HepG2 (cell line): ENCODE measurements around the gene TMEM80. TPM values are rescaled to one million over a fixed set of nuclear protein-coding genes. Genes with fewer than 3 reads are reported as not detected.

Source experiments
- CHCHD3 ChIP-seq: sonication (generic); formaldehyde crosslinking; IDR thresholded peaks from 2 replicates; pipeline ENCODE4 v1.8.0; 2022; ENCODE audit warnings: mild to moderate bottlenecking, missing genetic modification reagents, moderate library complexity
- GATAD1 ChIP-seq: IDR thresholded peaks from 2 replicates; pipeline ENCODE4 v1.6.1; 2016; ENCODE audit warnings: missing genetic modification reagents, missing compliant biosample characterization
- HOXA9 ChIP-seq: sonication (generic); formaldehyde crosslinking; IDR thresholded peaks from 2 replicates; pipeline ENCODE4 v1.8.1; 2022; ENCODE audit warnings: missing genetic modification reagents, mild to moderate bottlenecking, moderate library complexity, borderline replicate concordance
- ISL2 ChIP-seq: sonication (generic); formaldehyde crosslinking; IDR thresholded peaks from 2 replicates; pipeline ENCODE4 v1.5.0; 2020; ENCODE audit warnings: missing genetic modification reagents
- NBN ChIP-seq: fragments of 450-650 bp; conservative IDR thresholded peaks from 2 replicates; pipeline ENCODE4 v1.6.1; 2017
- NFIB ChIP-seq: sonication (generic); formaldehyde crosslinking; IDR thresholded peaks from 2 replicates; pipeline ENCODE4 v1.9.0; 2021; ENCODE audit warnings: missing genetic modification reagents, mild to moderate bottlenecking, borderline replicate concordance
- NKX3-1 ChIP-seq: sonication (generic); formaldehyde crosslinking; IDR thresholded peaks from 2 replicates; pipeline ENCODE4 v1.5.0; 2020; ENCODE audit warnings: missing genetic modification reagents
- PRPF4 ChIP-seq: fragments of 200-400 bp; formaldehyde crosslinking; IDR thresholded peaks from 2 replicates; pipeline ENCODE4 v1.6.1; 2016; ENCODE audit warnings: low read length, low read depth; ENCODE audit not compliant: poor library complexity, severe bottlenecking
- SPEN ChIP-seq: sonication (generic); formaldehyde crosslinking; IDR thresholded peaks from 2 replicates; pipeline ENCODE4 v1.5.1; 2020; ENCODE audit warnings: low read depth, mild to moderate bottlenecking, missing genetic modification reagents
- ZBTB38 ChIP-seq: sonication (generic); formaldehyde crosslinking; IDR thresholded peaks from 2 replicates; pipeline ENCODE4 v1.5.1; 2020; ENCODE audit warnings: mild to moderate bottlenecking, missing genetic modification reagents
- ZFP41 ChIP-seq: sonication (generic); formaldehyde crosslinking; IDR thresholded peaks from 2 replicates; pipeline ENCODE4 v1.4.0; 2020; ENCODE audit warnings: mild to moderate bottlenecking, missing genetic modification reagents, borderline replicate concordance
- ZFYVE20 ChIP-seq: sonication (generic); formaldehyde crosslinking; IDR thresholded peaks from 2 replicates; pipeline ENCODE4 v1.8.0; 2023; ENCODE audit warnings: low read depth, mild to moderate bottlenecking, moderate library complexity, missing genetic modification reagents, borderline replicate concordance
- ZNF33A ChIP-seq: sonication (generic); formaldehyde crosslinking; IDR thresholded peaks from 2 replicates; pipeline ENCODE4 v1.5.1; 2020; ENCODE audit warnings: missing genetic modification reagents, mild to moderate bottlenecking, moderate library complexity, borderline replicate concordance
- ZNF660 ChIP-seq: sonication (generic); formaldehyde crosslinking; IDR thresholded peaks from 2 replicates; pipeline ENCODE4 v1.5.1; 2020; ENCODE audit warnings: mild to moderate bottlenecking, low read depth, missing genetic modification reagents, borderline replicate concordance
- ZNF777 ChIP-seq: sonication (generic); formaldehyde crosslinking; IDR thresholded peaks from 2 replicates; pipeline ENCODE4 v1.4.0; 2020; ENCODE audit warnings: missing genetic modification reagents
- ZNF788 ChIP-seq: sonication (generic); formaldehyde crosslinking; IDR thresholded peaks from 2 replicates; pipeline ENCODE4 v1.5.0; 2020; ENCODE audit warnings: mild to moderate bottlenecking, missing genetic modification reagents, borderline replicate concordance
- ZSCAN20 ChIP-seq: sonication (generic); formaldehyde crosslinking; IDR thresholded peaks from 2 replicates; pipeline ENCODE4 v1.4.0; 2020; ENCODE audit warnings: missing genetic modification reagents, mild to moderate bottlenecking, borderline replicate concordance
- polyA plus RNA-seq, 8 experiments: library from polyadenylated mRNA; depleted of rRNA in 3 of 8; stranded (reverse) in 7 of 8; unstranded in 1 of 8; fragments of >200 nt; fragmentation: Illumina TruSeq in 4 of 8; extraction: Trizol in 4 of 8; gene quantifications; 2 replicates each; pipeline versions ENCODE4 v1.2.1 to v1.2.3, GENCODE V29; 2011 to 2016; ENCODE audit warnings: low read depth in 4 of 8, missing spikeins in 1 of 8, mixed read lengths in 1 of 8; ENCODE audit not compliant: insufficient read depth in 1 of 8
- total RNA-seq, 5 experiments: library from RNA; depleted of rRNA; stranded (reverse); fragments of >200 nt; fragmentation: Illumina TruSeq; extraction: Trizol; gene quantifications; 2 replicates each; pipeline ENCODE4 v1.2.3, GENCODE V29; 2016; ENCODE audit warnings: low read depth in 1 of 5
- TF ChIP-seq, protein P1 (sequence below): sonication (generic); formaldehyde crosslinking; IDR thresholded peaks from 2 replicates; pipeline ENCODE4 v1.5.0; 2020; ENCODE audit warnings: missing genetic modification reagents
- TF ChIP-seq, protein P2 (sequence below): sonication (generic); formaldehyde crosslinking; IDR thresholded peaks from 2 replicates; pipeline ENCODE4 v1.8.0; 2022; ENCODE audit warnings: low read depth, missing genetic modification reagents
- TF ChIP-seq, protein P3 (sequence below): sonication (generic); formaldehyde crosslinking; IDR thresholded peaks from 2 replicates; pipeline ENCODE4 v1.4.0; 2020; ENCODE audit warnings: missing genetic modification reagents, borderline replicate concordance
- TF ChIP-seq, protein P4 (sequence below): IDR thresholded peaks from 2 replicates; pipeline ENCODE4 v1.6.1; 2016; ENCODE audit warnings: missing compliant biosample characterization, missing genetic modification reagents, borderline replicate concordance

The TMEM80 gene
- total and polyA plus RNA-seq, 2 of the 13 experiments (the other 11 are each of a cell fraction or from before 2014, with no cell fraction given) = 5.6 to 17.1 TPM

DNA sequence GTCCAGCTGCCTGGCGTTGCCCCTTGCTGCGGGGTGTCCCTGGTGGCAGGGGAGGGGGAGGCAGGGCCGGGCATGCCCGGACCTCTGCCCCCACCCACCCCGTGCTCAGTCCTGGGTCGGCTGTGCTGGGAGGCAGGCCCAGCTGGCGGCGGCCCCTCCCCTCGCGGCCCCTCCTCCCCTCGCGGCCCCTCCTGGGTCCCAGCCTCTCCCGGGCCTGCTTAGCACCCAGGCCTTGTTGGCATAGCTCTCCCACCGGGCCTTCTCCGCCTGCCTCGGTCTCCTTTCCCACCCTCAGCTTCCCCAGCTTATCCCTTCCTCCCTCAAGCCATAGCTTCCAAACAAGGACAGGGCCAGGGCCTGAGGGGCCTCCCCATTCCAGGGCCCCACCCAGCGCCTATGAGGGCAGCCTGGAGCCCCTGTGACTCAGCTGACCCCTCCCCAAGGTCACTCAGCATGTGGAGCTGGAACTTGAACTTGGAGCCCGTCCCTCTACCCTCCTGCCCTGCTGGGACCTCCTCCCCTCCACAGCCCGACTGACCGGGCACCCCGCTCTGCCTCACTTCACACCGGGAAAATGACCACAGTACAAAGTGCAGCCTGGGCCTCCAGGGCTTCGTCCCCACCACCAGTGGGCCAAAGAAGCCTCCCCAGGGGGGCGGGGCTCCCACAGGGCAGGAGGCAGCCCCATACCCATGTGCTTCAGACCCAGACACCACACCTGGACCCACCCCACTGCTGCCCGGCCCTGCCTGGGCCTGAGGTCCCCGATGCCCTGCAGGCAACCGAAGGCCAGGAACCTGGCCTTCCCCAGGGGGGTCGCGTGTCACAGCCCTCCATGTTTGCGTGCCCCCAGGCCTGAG lies 11.6 kb downstream of the TMEM80 start (continued):
- TF ChIP-seq, protein P1, sequence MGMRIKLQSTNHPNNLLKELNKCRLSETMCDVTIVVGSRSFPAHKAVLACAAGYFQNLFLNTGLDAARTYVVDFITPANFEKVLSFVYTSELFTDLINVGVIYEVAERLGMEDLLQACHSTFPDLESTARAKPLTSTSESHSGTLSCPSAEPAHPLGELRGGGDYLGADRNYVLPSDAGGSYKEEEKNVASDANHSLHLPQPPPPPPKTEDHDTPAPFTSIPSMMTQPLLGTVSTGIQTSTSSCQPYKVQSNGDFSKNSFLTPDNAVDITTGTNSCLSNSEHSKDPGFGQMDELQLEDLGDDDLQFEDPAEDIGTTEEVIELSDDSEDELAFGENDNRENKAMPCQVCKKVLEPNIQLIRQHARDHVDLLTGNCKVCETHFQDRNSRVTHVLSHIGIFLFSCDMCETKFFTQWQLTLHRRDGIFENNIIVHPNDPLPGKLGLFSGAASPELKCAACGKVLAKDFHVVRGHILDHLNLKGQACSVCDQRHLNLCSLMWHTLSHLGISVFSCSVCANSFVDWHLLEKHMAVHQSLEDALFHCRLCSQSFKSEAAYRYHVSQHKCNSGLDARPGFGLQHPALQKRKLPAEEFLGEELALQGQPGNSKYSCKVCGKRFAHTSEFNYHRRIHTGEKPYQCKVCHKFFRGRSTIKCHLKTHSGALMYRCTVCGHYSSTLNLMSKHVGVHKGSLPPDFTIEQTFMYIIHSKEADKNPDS = peak; percentile 87; the same call in 1 of the 2 replicates
- TF ChIP-seq SPEN (CRISPR knock-in tag) (peak; percentile 96), ISL2 (CRISPR knock-in tag) (no peak; the same call in 1 of the 2 replicates), ZSCAN20 (CRISPR knock-in tag) (no peak), NBN (no peak), GATAD1 (CRISPR knock-in tag) (peak; percentile 47; the same call in 1 of the 2 replicates), HOXA9 (CRISPR knock-in tag) (no peak), ZNF788 (CRISPR knock-in tag) (peak; percentile 92), ZFP41 (CRISPR knock-in tag) (no peak), ZNF660 (CRISPR knock-in tag) (no peak), ZBTB38 (CRISPR knock-in tag) (peak; percentile 10; the same call in 1 of the 2 replicates), ZFYVE20 (peak; percentile 17; the same call in 1 of the 2 replicates), ZNF777 (CRISPR knock-in tag) (no peak; the same call in 1 of the 2 replicates), ZNF33A (CRISPR knock-in tag) (no peak), CHCHD3 (CRISPR knock-in tag) (peak; percentile 48; the same call in 1 of the 2 replicates), PRPF4 (no peak), NFIB (CRISPR knock-in tag) (no peak), NKX3-1 (CRISPR knock-in tag) (no peak)
- TF ChIP-seq, protein P2, sequence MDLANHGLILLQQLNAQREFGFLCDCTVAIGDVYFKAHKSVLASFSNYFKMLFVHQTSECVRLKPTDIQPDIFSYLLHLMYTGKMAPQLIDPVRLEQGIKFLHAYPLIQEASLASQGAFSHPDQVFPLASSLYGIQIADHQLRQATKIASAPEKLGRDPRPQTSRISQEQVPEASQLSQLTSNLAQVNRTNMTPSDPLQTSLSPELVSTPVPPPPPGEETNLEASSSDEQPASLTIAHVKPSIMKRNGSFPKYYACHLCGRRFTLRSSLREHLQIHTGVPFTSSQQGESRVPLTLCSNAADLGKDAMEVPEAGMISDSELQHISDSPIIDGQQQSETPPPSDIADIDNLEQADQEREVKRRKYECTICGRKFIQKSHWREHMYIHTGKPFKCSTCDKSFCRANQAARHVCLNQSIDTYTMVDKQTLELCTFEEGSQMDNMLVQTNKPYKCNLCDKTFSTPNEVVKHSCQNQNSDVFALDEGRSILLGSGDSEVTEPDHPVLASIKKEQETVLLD = no peak
- TF ChIP-seq, protein P3, sequence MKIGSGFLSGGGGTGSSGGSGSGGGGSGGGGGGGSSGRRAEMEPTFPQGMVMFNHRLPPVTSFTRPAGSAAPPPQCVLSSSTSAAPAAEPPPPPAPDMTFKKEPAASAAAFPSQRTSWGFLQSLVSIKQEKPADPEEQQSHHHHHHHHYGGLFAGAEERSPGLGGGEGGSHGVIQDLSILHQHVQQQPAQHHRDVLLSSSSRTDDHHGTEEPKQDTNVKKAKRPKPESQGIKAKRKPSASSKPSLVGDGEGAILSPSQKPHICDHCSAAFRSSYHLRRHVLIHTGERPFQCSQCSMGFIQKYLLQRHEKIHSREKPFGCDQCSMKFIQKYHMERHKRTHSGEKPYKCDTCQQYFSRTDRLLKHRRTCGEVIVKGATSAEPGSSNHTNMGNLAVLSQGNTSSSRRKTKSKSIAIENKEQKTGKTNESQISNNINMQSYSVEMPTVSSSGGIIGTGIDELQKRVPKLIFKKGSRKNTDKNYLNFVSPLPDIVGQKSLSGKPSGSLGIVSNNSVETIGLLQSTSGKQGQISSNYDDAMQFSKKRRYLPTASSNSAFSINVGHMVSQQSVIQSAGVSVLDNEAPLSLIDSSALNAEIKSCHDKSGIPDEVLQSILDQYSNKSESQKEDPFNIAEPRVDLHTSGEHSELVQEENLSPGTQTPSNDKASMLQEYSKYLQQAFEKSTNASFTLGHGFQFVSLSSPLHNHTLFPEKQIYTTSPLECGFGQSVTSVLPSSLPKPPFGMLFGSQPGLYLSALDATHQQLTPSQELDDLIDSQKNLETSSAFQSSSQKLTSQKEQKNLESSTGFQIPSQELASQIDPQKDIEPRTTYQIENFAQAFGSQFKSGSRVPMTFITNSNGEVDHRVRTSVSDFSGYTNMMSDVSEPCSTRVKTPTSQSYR (CRISPR knock-in tag) = peak; percentile 63; the same call in 1 of the 2 replicates
- TF ChIP-seq, protein P4, sequence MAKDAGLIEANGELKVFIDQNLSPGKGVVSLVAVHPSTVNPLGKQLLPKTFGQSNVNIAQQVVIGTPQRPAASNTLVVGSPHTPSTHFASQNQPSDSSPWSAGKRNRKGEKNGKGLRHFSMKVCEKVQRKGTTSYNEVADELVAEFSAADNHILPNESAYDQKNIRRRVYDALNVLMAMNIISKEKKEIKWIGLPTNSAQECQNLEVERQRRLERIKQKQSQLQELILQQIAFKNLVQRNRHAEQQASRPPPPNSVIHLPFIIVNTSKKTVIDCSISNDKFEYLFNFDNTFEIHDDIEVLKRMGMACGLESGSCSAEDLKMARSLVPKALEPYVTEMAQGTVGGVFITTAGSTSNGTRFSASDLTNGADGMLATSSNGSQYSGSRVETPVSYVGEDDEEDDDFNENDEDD = peak; percentile 60; the same call in 1 of the 2 replicates
